Measurements from ENCODE around the gene ATG13.

The ATG13 gene

GRCh38 chr11:46597609-46598219 lies 19.6 kb upstream of the ATG13 start:
- no peak for DNase-seq (ENCODE audit: low read depth, low spot score)
- no peak for TF ChIP-seq CTCF (IDR thresholded peaks at IDR 0.05; ENCODE audit: low read depth, low read length)
- no peak overlapping the region for H3K4me3 ChIP-seq (ENCODE audit: low read depth, low read length)
- in situ Hi-C loops (cut with HindIII; ENCODE audit: low sequenced_read_pairs) = no loop called here

DNA sequence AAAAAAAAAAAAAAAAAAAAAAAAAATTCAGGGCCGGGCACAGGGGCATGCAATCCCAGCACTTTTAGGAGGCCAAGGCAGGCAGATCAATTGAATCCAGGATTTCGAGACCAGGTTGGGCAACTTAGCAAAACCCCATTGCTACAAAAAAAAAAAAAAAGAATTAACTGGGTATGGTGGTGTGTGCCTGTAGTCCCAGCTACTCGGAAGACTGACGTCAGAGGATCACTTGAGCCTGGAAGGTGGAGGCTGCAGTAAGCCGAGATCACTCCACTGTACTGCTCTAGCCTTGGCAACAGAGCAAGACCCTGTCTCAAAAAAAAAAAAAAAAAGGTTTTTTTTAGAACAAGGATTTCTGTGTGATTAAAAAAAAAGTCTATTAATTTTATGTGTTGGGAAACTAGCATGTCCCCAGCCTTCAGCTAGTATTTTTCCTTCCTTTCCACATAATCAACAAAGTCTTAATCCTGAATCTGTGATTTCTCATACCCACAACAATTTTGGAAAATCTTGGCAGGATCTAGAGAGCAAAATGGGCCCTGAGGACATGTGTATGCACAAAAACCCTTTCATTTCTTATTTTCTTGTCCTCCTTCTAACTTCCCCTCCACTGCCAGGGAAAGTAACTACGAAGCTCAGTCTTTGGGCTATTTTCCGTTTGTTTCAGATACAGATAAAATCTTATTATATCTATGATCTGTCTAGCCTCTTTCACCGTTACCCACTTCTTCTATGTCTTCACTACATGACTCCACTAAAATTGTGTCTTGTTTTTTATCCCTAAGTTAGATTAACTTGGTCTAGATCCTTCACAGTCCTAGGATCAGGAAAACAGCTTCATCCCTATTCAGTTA lies 17.8 kb upstream of the ATG13 start:
- no peak for DNase-seq (ENCODE audit: low read depth, low spot score)
- no peak overlapping the region for H3K4me3 ChIP-seq (ENCODE audit: low read depth, low read length)
- in situ Hi-C loops (cut with HindIII; ENCODE audit: low sequenced_read_pairs) = no loop called here
- no peak for TF ChIP-seq CTCF (IDR thresholded peaks at IDR 0.05; ENCODE audit: low read depth, low read length)

DNA sequence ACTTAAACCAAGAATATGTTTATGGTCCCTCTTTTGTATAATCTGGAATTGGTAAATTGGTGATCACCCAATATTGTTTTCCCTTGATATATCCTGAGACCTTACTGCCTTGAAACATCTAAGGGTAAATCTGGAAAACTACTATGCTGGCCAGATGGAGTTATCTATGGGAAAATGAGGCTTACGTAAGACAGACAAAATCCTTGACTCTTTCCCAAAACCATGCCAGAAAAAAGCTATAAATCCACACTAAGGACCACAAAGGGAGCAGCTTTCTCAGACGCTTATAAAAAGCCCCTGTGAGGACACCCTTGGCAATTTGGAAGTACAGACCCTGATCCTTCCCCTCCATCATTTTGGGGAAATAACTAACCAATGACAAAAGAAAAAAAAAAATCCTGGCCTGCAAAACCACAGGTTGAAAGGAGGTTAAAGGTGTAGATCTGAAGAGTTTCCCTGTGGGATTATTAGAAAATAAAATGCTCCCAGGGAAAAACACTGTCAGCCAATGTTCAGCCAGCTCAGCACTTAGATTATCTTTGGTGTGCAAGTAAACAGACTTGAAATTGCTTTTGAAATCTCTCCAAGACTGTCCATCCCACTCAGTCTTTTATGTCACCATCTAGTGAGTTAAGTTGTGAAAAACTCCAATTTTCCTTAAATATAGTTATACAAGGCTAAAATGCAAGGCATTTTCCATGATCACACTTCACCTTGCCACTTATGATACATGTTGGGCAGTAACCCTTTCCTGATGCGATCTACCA lies 17.0 kb upstream of the ATG13 start:
- DNase-seq (ENCODE audit: low read depth, low spot score) = no peak
- in situ Hi-C loops (cut with HindIII; ENCODE audit: low sequenced_read_pairs) = no loop called here
- no peak for TF ChIP-seq CTCF (IDR thresholded peaks at IDR 0.05; ENCODE audit: low read depth, low read length)
- H3K4me3 ChIP-seq (ENCODE audit: low read depth, low read length) = no peak overlapping the region

GRCh38 chr11:46601129-46601528 lies 16.2 kb upstream of the ATG13 start:
- DNase-seq (ENCODE audit: low read depth, low spot score) = no peak
- H3K4me3 ChIP-seq (ENCODE audit: low read depth, low read length) = no peak overlapping the region
- in situ Hi-C loops (cut with HindIII; ENCODE audit: low sequenced_read_pairs) = no loop called here
- TF ChIP-seq CTCF (IDR thresholded peaks at IDR 0.05; ENCODE audit: low read depth, low read length) = no peak

DNA sequence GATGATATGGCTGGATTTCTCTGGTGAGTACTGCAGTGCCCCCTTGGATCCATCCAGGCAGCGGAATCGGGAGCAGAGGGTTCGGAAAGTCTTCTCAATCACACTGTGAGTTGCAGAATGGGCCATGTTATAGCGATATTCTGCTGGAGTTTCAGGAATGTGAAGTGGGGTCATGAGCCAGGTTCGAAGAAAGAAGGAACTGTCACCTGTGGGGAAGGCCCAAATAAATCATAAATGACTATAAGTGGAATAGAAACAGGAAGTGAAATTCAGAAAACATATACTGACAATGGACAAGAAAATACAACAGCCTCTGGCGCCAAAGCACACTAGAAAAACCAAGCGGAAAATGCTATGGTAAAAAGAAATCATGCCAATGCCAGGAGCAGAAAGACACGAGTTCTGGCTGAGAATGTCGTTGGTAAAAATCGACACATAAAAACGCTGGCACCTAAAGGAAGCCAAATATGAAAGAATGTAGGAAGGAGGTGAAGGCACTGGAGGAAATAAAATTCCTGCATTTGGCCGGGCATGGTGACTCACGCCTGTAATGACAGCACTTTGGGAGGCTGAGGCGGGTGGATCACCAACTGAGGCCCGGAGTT lies 13.5 kb upstream of the ATG13 start:
- in situ Hi-C loops (cut with HindIII; ENCODE audit: low sequenced_read_pairs) = no loop called here
- TF ChIP-seq CTCF (IDR thresholded peaks at IDR 0.05; ENCODE audit: low read depth, low read length) = no peak
- no peak overlapping the region for H3K4me3 ChIP-seq (ENCODE audit: low read depth, low read length)
- DNase-seq (ENCODE audit: low read depth, low spot score) = no peak

DNA sequence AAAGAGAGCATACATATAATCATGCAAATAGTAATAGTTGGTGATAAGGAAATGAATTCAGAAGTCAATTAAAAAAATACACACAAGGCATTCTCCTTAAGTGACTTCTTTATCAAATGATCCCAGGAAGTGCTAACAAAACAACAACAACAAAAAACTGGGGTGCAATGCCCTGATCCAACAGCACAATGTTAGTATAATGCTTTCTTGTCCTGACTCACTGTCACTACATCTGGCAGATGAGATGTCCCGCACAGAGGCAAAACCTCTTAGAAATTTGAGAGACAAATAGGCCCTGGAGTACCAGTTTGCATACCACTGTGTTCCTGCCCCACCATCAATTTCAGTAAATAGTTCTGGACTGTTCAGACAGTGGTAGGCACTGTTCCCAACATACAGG lies 12.6 kb upstream of the ATG13 start:
- no peak for DNase-seq (ENCODE audit: low read depth, low spot score)
- no peak overlapping the region for H3K4me3 ChIP-seq (ENCODE audit: low read depth, low read length)
- no peak for TF ChIP-seq CTCF (IDR thresholded peaks at IDR 0.05; ENCODE audit: low read depth, low read length)
- in situ Hi-C loops (cut with HindIII; ENCODE audit: low sequenced_read_pairs) = no loop called here
